SK-N-MC (cell line): ENCODE measurements around the gene CDS2.

ENCODE experiments used
- EZH2 ChIP-seq: fragments of 200-600 bp; sonication (generic); IDR thresholded peaks from one replicate; pipeline ENCODE4 v1.6.1; 2017; ENCODE audit warnings: antibody characterized with exemption
- POLR2AphosphoS5 ChIP-seq: IDR thresholded peaks from 2 replicates; pipeline ENCODE4 v1.6.1; 2012; ENCODE audit warnings: mild to moderate bottlenecking, low read depth, low read length, borderline replicate concordance

GRCh38 chr20:5080384-5080877 is 46.4 kb upstream of the CDS2 start:
- TF ChIP-seq EZH2 (no peak), POLR2AphosphoS5 (no peak)
